SH-SY5Y (cell line): ENCODE measurements around the gene COMMD9.

Source experiments
- GATA2 ChIP-seq: IDR thresholded peaks from 2 replicates; pipeline ENCODE4 v1.6.1; 2011; ENCODE audit warnings: mild to moderate bottlenecking, low read depth, low read length
- GATA3 ChIP-seq: IDR thresholded peaks from 2 replicates; pipeline ENCODE4 v1.6.1; 2011; ENCODE audit warnings: low read depth, mild to moderate bottlenecking, low read length, moderate library complexity

- TF ChIP-seq GATA3 (no peak), GATA2 (no peak)
These were observed 44.2 kb upstream of the COMMD9 start for GRCh38 chr11:36333468-36333867.
